Left lung (tissue), 10 donors: ENCODE measurements around the gene COL19A1. TPM values are rescaled to one million over a fixed set of nuclear protein-coding genes. Genes with fewer than 3 reads are reported as not detected.
A peak's percentile ranks its signal among the peaks of the same experiment; 100 is the strongest.

ENCODE experiments used
- ATAC-seq: fragments of 200-7000 bp; cut with Tn5 transposase; one replicate; pipeline ENCODE4 v1.9.1; 2020; ENCODE audit warnings: moderate library complexity
- DNase-seq, 4 donors: peaks; one replicate each; pipeline ENCODE4 v3.0.0-alpha.2; 2013 to 2020
- H3K27ac ChIP-seq, 2 donors: fragments of 200-600 bp; sonication (generic) in 1 of 2; one replicate each; pipeline versions ENCODE4 v1.5.0 to v1.8.0; 2020 to 2021
- H3K27me3 ChIP-seq, 2 donors: fragments of 200-600 bp; sonication (generic) in 1 of 2; one replicate each; pipeline versions ENCODE4 v1.5.0 to v1.8.0; 2020 to 2021
- H3K36me3 ChIP-seq, 2 donors: fragments of 200-600 bp; sonication (generic) in 1 of 2; one replicate each; pipeline versions ENCODE4 v1.5.0 to v1.8.0; 2020 to 2021
- H3K4me1 ChIP-seq, 2 donors: fragments of 200-600 bp; one replicate each; pipeline ENCODE4 v1.8.0; 2021
- H3K4me3 ChIP-seq, 2 donors: fragments of 200-600 bp; sonication (generic) in 1 of 2; one replicate each; pipeline versions ENCODE4 v1.5.0 to v1.8.0; 2020 to 2021; ENCODE audit warnings: mild to moderate bottlenecking in 1 of 2
- H3K9me3 ChIP-seq, 2 donors: fragments of 200-600 bp; sonication (generic) in 1 of 2; one replicate each; pipeline versions ENCODE4 v1.5.0 to v1.8.0; 2020 to 2021
- intact Hi-C, 2 donors: fragments of 100-400 bp; cut with DNase I; formaldehyde crosslinking; loops; one replicate each; pipeline versions ENCODE4 v1.11.2 to v1.14.2; 2022
- polyA plus RNA-seq, 6 donors: library from polyadenylated mRNA; unstranded; fragments of 120-200 nt; gene quantifications; one replicate each; pipeline ENCODE4 v1.2.1, GENCODE V29; 2013; ENCODE audit not compliant: insufficient read length in 6 of 6
- total RNA-seq, 2 donors: library from RNA; stranded (reverse); fragmentation: NEBNext Ultra II Directional; extraction: Animal tissue kit (Norgen Biotek cat#: 25700); gene quantifications; one replicate each; pipeline ENCODE4 v1.2.1, GENCODE V29; 2021
- TF ChIP-seq, protein P1 (sequence below), 2 donors: fragments of 200-600 bp; sonication (generic) in 1 of 2; IDR thresholded peaks; one replicate each; pipeline versions ENCODE4 v1.5.0 to v1.8.0; 2021; ENCODE audit warnings: antibody characterized with exemption in 2 of 2
- donor health status: DM: no; HTN: yes; CAD: no.
- donor health status: DM: no; HTN: no; CAD: no.

COL19A1 gene
- total and polyA plus RNA-seq, 8 donors = 0.10 to 0.77 (median 0.70) TPM

DNA sequence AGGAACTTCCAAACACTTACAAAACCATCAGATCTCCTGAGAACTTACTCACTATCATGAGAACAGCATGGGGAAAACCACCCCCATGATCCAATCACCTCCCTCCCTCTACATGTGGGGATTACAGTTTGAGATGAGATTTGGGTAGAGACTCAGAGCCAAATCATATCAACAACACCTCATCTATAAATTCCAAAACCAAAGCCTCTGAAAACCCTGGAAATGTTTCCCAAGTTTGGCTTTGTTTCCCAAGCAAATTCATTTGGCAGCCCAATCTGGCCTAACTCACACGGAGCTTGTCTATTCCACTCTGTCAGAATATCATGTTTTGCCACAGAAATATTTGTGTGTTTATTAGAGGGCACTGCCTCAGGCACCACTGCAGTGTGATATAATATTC is 293.9 kb downstream of the COL19A1 start:
- intact Hi-C loops = no loop called here
- Histone ChIP-seq H3K27me3 (peaks cover 0 to under 1% of the 10 kb centered on the region in 2 donors), H3K36me3 (no peaks in the 10 kb centered on the region), H3K4me3 (no peak overlapping the region), H3K4me1 (no peaks in the 10 kb centered on the region), H3K9me3 (no peaks in the 10 kb centered on the region), H3K27ac (no peak overlapping the region)
- ATAC-seq (no peak), DNase-seq (peak in 2 of 4 donors; percentile 53 to 57)
- TF ChIP-seq, protein P1, sequence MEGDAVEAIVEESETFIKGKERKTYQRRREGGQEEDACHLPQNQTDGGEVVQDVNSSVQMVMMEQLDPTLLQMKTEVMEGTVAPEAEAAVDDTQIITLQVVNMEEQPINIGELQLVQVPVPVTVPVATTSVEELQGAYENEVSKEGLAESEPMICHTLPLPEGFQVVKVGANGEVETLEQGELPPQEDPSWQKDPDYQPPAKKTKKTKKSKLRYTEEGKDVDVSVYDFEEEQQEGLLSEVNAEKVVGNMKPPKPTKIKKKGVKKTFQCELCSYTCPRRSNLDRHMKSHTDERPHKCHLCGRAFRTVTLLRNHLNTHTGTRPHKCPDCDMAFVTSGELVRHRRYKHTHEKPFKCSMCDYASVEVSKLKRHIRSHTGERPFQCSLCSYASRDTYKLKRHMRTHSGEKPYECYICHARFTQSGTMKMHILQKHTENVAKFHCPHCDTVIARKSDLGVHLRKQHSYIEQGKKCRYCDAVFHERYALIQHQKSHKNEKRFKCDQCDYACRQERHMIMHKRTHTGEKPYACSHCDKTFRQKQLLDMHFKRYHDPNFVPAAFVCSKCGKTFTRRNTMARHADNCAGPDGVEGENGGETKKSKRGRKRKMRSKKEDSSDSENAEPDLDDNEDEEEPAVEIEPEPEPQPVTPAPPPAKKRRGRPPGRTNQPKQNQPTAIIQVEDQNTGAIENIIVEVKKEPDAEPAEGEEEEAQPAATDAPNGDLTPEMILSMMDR (IDR thresholded peaks at IDR 0.05) = no peak

DNA sequence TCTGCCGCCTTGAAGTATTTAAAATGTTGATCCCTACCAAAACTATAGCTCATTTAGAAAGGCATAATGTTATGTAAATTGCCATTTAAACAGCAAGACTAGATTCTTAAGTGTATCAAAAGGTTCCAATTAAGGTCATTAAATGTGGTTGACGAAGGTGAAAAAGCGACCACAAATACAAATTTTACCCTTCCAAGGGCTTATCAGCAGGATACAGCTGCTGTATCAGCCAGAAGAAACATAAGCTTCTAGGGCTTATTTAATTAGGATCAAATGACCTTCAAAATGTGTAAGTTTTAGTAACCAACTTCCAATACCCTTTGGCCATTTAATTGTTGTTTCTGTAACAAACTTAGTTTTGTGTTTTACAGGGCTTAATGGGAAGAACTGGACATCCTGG is 296.6 kb downstream of the COL19A1 start:
- no peak for ATAC-seq
- H3K4me3 ChIP-seq = no peak overlapping the region
- no peaks in the 10 kb centered on the region for H3K9me3 ChIP-seq
- intact Hi-C loops = no loop called here
- H3K27me3 ChIP-seq = peaks cover 0 to 25% of the 10 kb centered on the region in 2 donors
- DNase-seq = no peak
- H3K4me1 ChIP-seq = no peaks in the 10 kb centered on the region
- H3K27ac ChIP-seq = no peak overlapping the region
- H3K36me3 ChIP-seq = no peaks in the 10 kb centered on the region
- TF ChIP-seq, protein P1 (IDR thresholded peaks at IDR 0.05) = no peak

DNA sequence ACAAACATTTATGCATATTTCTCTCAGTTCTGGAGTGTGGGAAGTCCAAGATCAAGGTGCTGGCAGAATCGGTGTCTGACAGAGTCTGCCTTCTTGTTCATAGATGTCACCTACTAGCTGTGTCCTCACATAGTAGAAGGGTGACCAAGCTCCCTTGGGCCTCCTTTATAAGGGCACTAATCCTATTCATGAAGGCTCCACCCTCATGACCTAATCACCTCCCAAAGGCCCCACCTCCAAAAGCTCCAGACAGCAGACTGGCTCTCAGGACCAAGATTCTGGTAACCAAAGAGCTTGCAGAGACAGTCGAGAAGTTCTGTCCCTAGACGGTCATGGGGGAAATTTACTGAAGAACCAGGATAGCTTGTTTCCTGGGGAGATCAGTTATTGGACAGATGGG is 297.4 kb downstream of the COL19A1 start:
- no peaks in the 10 kb centered on the region for H3K4me1 ChIP-seq
- H3K4me3 ChIP-seq = no peak overlapping the region
- no peaks in the 10 kb centered on the region for H3K9me3 ChIP-seq
- TF ChIP-seq, protein P1 (IDR thresholded peaks at IDR 0.05) = no peak
- H3K36me3 ChIP-seq = no peaks in the 10 kb centered on the region
- H3K27ac ChIP-seq = no peak overlapping the region
- intact Hi-C loops = no loop called here
- H3K27me3 ChIP-seq = peaks cover 3 to 25% of the 10 kb centered on the region in 2 donors
- DNase-seq = no peak
- no peak for ATAC-seq

DNA sequence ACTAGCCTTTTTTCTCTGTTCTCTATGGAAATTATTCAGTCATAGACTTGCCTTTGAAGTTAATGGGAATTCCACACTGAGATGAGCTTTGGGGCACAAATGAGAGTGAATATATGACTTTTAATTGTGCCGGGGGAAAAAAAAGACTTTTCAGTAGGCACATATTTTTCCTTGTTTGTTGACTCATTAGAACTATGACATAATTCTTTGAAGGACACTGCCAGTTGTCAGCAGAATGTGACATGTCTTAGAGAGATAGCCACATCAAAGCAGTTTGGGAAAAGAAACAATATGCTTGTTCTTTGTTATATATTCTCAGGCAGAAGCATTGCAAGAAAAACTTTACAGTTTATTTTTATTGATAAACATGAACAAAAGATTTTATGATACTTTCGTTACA is 298.2 kb downstream of the COL19A1 start:
- Histone ChIP-seq H3K36me3 (no peaks in the 10 kb centered on the region), H3K27ac (no peak overlapping the region), H3K9me3 (no peaks in the 10 kb centered on the region), H3K4me3 (no peak overlapping the region), H3K4me1 (no peaks in the 10 kb centered on the region), H3K27me3 (peaks cover 3 to 25% of the 10 kb centered on the region in 2 donors)
- intact Hi-C loops = no loop called here
- TF ChIP-seq, protein P1 (IDR thresholded peaks at IDR 0.05) = no peak
- ATAC-seq = no peak
- DNase-seq = no peak

- no peak overlapping the region for H3K27ac ChIP-seq
- ATAC-seq (peak; percentile 95), DNase-seq (peak; percentile 34 to 72 (median 51))
- TF ChIP-seq, protein P1 (IDR thresholded peaks at IDR 0.05) = peak in 1 of 2 donors; percentile 47
- H3K9me3 ChIP-seq = no peaks in the 10 kb centered on the region
- H3K4me3 ChIP-seq = no peak overlapping the region
- H3K4me1 ChIP-seq = no peaks in the 10 kb centered on the region
- H3K36me3 ChIP-seq = no peaks in the 10 kb centered on the region
- intact Hi-C loops = no loop called here
- H3K27me3 ChIP-seq = peaks cover 3 to 25% of the 10 kb centered on the region in 2 donors
Measured at GRCh38 chr6:70166088-70166958, 300.0 kb downstream of the COL19A1 start.
